Bronchial epithelial cell (primary cell): ENCODE measurements around the gene PINK1. TPM values are rescaled to one million over a fixed set of nuclear protein-coding genes. Genes with fewer than 3 reads are reported as not detected.

ENCODE experiments used
- DNase-seq: peaks from one replicate; pipeline ENCODE4 v3.0.0-alpha.2; 2010; ENCODE audit warnings: low read depth
- FAIRE-seq: peaks from 2 replicates; lab custom pipeline; 2011; peaks lifted over from hg19 to GRCh38; lab: Jason Lieb, UNC
- H3K27me3 ChIP-seq: 2 replicates; pipeline ENCODE4 v1.5.1; 2011; ENCODE audit warnings: low read length; ENCODE audit not compliant: control insufficient read depth, insufficient read depth
- H3K36me3 ChIP-seq: 2 replicates; pipeline ENCODE4 v1.5.1; 2011; ENCODE audit warnings: low read length; ENCODE audit not compliant: control insufficient read depth, insufficient read depth
- H3K4me3 ChIP-seq: 2 replicates; pipeline ENCODE4 v1.5.1; 2011; ENCODE audit warnings: mild to moderate bottlenecking, low read depth, low read length, control low read depth
- total RNA-seq: library from RNA; depleted of rRNA; stranded (reverse); fragments of >200 nt; gene quantifications from 2 replicates; pipeline ENCODE4 v1.2.1, GENCODE V29; 2014
- TF ChIP-seq, protein P1 (sequence below): IDR thresholded peaks from 2 replicates; pipeline ENCODE4 v1.5.1; 2011; ENCODE audit warnings: mild to moderate bottlenecking, moderate library complexity, low read length, control low read depth, inconsistent platforms; ENCODE audit not compliant: insufficient read depth, severe bottlenecking

PINK1 gene
- total RNA-seq, 1 donor from 2014 or later: 61.1 TPM

GRCh38 chr1:20678599-20678998 is 45.3 kb downstream of the PINK1 start:
- no peak for FAIRE-seq
- Histone ChIP-seq H3K36me3 (no peaks in the 10 kb centered on the region), H3K27me3 (no peaks in the 10 kb centered on the region), H3K4me3 (no peak overlapping the region)
- no peak for DNase-seq
- TF ChIP-seq, protein P1, sequence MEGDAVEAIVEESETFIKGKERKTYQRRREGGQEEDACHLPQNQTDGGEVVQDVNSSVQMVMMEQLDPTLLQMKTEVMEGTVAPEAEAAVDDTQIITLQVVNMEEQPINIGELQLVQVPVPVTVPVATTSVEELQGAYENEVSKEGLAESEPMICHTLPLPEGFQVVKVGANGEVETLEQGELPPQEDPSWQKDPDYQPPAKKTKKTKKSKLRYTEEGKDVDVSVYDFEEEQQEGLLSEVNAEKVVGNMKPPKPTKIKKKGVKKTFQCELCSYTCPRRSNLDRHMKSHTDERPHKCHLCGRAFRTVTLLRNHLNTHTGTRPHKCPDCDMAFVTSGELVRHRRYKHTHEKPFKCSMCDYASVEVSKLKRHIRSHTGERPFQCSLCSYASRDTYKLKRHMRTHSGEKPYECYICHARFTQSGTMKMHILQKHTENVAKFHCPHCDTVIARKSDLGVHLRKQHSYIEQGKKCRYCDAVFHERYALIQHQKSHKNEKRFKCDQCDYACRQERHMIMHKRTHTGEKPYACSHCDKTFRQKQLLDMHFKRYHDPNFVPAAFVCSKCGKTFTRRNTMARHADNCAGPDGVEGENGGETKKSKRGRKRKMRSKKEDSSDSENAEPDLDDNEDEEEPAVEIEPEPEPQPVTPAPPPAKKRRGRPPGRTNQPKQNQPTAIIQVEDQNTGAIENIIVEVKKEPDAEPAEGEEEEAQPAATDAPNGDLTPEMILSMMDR: no peak

- TF ChIP-seq, protein P1: no peak
- Histone ChIP-seq H3K36me3 (no peaks in the 10 kb centered on the region), H3K27me3 (no peaks in the 10 kb centered on the region), H3K4me3 (no peak overlapping the region)
- DNase-seq (no peak), FAIRE-seq (no peak)
Observed at GRCh38 chr1:20680269-20680668, 47.0 kb downstream of the PINK1 start.

DNA sequence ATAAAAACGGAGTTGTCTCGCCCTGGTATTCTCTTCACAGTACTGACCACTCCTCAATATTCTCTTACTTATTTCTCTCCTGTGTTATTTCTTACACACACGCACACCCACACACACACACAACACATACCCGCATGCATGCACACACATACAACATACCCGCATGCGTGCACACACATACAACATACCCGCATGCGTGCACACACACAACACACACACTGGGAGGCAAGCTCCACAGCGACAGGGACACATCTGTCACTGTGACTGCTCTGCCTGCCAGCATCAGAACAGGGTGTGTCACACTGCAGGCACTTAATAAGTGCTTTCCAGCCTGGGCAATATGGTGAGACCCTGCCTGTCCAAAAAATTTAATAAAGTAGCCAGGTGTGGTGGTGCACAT is 48.7 kb downstream of the PINK1 start:
- FAIRE-seq (peak; percentile 85), DNase-seq (no peak)
- TF ChIP-seq, protein P1: no peak
- Histone ChIP-seq H3K27me3 (no peaks in the 10 kb centered on the region), H3K4me3 (no peak overlapping the region), H3K36me3 (no peaks in the 10 kb centered on the region)

GRCh38 chr1:20682571-20683236 is 49.4 kb downstream of the PINK1 start:
- Histone ChIP-seq H3K27me3 (no peaks in the 10 kb centered on the region), H3K36me3 (no peaks in the 10 kb centered on the region), H3K4me3 (no peak overlapping the region)
- DNase-seq (no peak), FAIRE-seq (no peak)
- TF ChIP-seq, protein P1: no peak

GRCh38 chr1:20683614-20684013 is 50.4 kb downstream of the PINK1 start:
- DNase-seq: no peak
- peak; percentile 98 for FAIRE-seq
- no peak overlapping the region for H3K4me3 ChIP-seq

More at GRCh38 chr1:20683614-20684013, 50.4 kb downstream of the PINK1 start:
- H3K36me3 ChIP-seq: no peaks in the 10 kb centered on the region
- H3K27me3 ChIP-seq: no peaks in the 10 kb centered on the region
- TF ChIP-seq, protein P1: no peak
